ENCODE data around the gene SP140.

The SP140 gene

GRCh38 chr2:230234122-230234722, 8.7 kb downstream of the SP140 start:
- H3K4me3 ChIP-seq (ENCODE audit: low read depth, low read length): no peak overlapping the region
- DNase-seq (ENCODE audit: low read depth, low spot score): no peak
- ChIA-PET POLR2A (no interaction called here), CTCF (no interaction called here)
- no peak for TF ChIP-seq CTCF (IDR thresholded peaks at IDR 0.05; ENCODE audit: insufficient read depth, low read length, missing control alignments)

GRCh38 chr2:230234845-230235244, 9.3 kb downstream of the SP140 start:
- CTCF ChIA-PET: no interaction called here
- DNase-seq (ENCODE audit: low read depth, low spot score): no peak
- POLR2A ChIA-PET: no interaction called here
- no peak overlapping the region for H3K4me3 ChIP-seq (ENCODE audit: low read depth, low read length)
- no peak for TF ChIP-seq CTCF (IDR thresholded peaks at IDR 0.05; ENCODE audit: insufficient read depth, low read length, missing control alignments)

GRCh38 chr2:230244211-230244610, 18.7 kb downstream of the SP140 start:
- no peak for DNase-seq (ENCODE audit: low read depth, low spot score)
- H3K4me3 ChIP-seq (ENCODE audit: low read depth, low read length): no peak overlapping the region
- TF ChIP-seq CTCF (IDR thresholded peaks at IDR 0.05; ENCODE audit: insufficient read depth, low read length, missing control alignments): no peak
- CTCF ChIA-PET: no interaction called here
- POLR2A ChIA-PET: no interaction called here

- POLR2A ChIA-PET: no interaction called here
- no peak overlapping the region for H3K4me3 ChIP-seq (ENCODE audit: low read depth, low read length)
- no peak for TF ChIP-seq CTCF (IDR thresholded peaks at IDR 0.05; ENCODE audit: insufficient read depth, low read length, missing control alignments)
- CTCF ChIA-PET: no interaction called here
- no peak for DNase-seq (ENCODE audit: low read depth, low spot score)
These were observed 20.7 kb downstream of the SP140 start for GRCh38 chr2:230246206-230246605.

- POLR2A ChIA-PET: no interaction called here
- CTCF ChIA-PET: no interaction called here
- DNase-seq (ENCODE audit: low read depth, low spot score): no peak
- TF ChIP-seq CTCF (IDR thresholded peaks at IDR 0.05; ENCODE audit: insufficient read depth, low read length, missing control alignments): no peak
- no peak overlapping the region for H3K4me3 ChIP-seq (ENCODE audit: low read depth, low read length)
These were observed 24.7 kb downstream of the SP140 start for GRCh38 chr2:230250231-230250630.

GRCh38 chr2:230254152-230254881, 28.8 kb downstream of the SP140 start:
- DNase-seq (ENCODE audit: low read depth, low spot score): no peak
- TF ChIP-seq CTCF (IDR thresholded peaks at IDR 0.05; ENCODE audit: insufficient read depth, low read length, missing control alignments): no peak
- ChIA-PET POLR2A (no interaction called here), CTCF (no interaction called here)
- H3K4me3 ChIP-seq (ENCODE audit: low read depth, low read length): no peak overlapping the region
